Prostate gland (tissue), 2 donors: Measurements from ENCODE around the gene XRN2.

ENCODE experiments used
- CTCF ChIP-seq, 4 experiments: fragments of 200-600 bp in 2 of 4; fragments of 450-650 bp in 2 of 4; sonication (generic) in 2 of 4; IDR thresholded peaks; 1 replicate in 3 of 4; 2 replicates in 1 of 4; pipeline ENCODE4 v1.5.1; 2016 to 2019; ENCODE audit warnings: antibody characterized with exemption in 4 of 4, mild to moderate bottlenecking in 2 of 4, moderate library complexity in 2 of 4
- POLR2A ChIP-seq: fragments of 450-650 bp; IDR thresholded peaks from one replicate; pipeline ENCODE4 v1.6.1; 2016; ENCODE audit warnings: antibody characterized with exemption, mild to moderate bottlenecking

GRCh38 chr20:21421601-21422236, 118.6 kb downstream of the XRN2 start:
- TF ChIP-seq POLR2A (no peak), CTCF (IDR thresholded peaks at IDR 0.05) (no peak)
